HepG2 (cell line): ENCODE data around the gene MTMR10. TPM values are rescaled to one million over a fixed set of nuclear protein-coding genes. Genes with fewer than 3 reads are reported as not detected.

Experiments
- ATAC-seq: fragments of 200-7000 bp; cut with Tn5 transposase; 3 replicates; pipeline ENCODE4 v1.9.1; 2020; ENCODE audit warnings: mild to moderate bottlenecking, moderate library complexity
- BruUV-seq: library from RNA; stranded (reverse); fragments of 400-500 nt; replicated peaks from 2 replicates; lab custom pipeline; 2021; lab: Mats Ljungman, UMichigan
- CTCF ChIA-PET: fragments of 300-600 bp; formaldehyde crosslinking; extraction: SDS; loops from one replicate; lab custom pipeline; 2021; ENCODE audit warnings: low total read pairs, inconsistent platforms, low intra/inter-chr PET ratio; lab: Yijun Ruan, JAX
- POLR2A ChIA-PET: fragments of 350-600 bp; sonication (Branson Sonifier 250); formaldehyde crosslinking; loops from one replicate; lab custom pipeline; 2020; ENCODE audit warnings: antibody characterized with exemption, inconsistent platforms; lab: Yijun Ruan, JAX
- DNase-seq: peaks from one replicate; pipeline ENCODE4 v3.0.0-alpha.2; 2015; ENCODE audit warnings: low spot score
- FAIRE-seq: peaks from 3 replicates; lab custom pipeline; 2011; peaks lifted over from hg19 to GRCh38; lab: Jason Lieb, UNC
- H2AFZ ChIP-seq: one replicate; pipeline ENCODE4 v1.6.1; 2011; ENCODE audit warnings: low read length, inconsistent platforms
- H3K27ac ChIP-seq: fragments of 300-600 bp; 3 replicates; pipeline ENCODE4 v1.8.0; 2011; ENCODE audit warnings: mixed run types, mild to moderate bottlenecking, mixed read lengths, low read length, inconsistent platforms; ENCODE audit not compliant: insufficient read depth; ENCODE audit errors: extremely low read length
- H3K27me3 ChIP-seq, 2 experiments: fragments of 200-600 bp in 1 of 2; 2 replicates in 1 of 2; 3 replicates in 1 of 2; pipeline versions ENCODE4 v1.6.0 to v1.8.0; 2011; ENCODE audit warnings: low read length in 2 of 2, mild to moderate bottlenecking in 2 of 2, moderate library complexity in 2 of 2, inconsistent platforms in 1 of 2; ENCODE audit not compliant: insufficient read depth in 2 of 2, control insufficient read depth in 1 of 2
- H3K36me3 ChIP-seq, 2 experiments: fragments of 200-600 bp in 1 of 2; replicated peaks in 1 of 2; 2 replicates in 1 of 2; 3 replicates in 1 of 2; pipeline versions ENCODE4 v1.5.1 to v1.8.0; 2011; ENCODE audit warnings: low read length in 2 of 2, inconsistent platforms in 1 of 2; ENCODE audit not compliant: insufficient read depth in 2 of 2, control insufficient read depth in 1 of 2
- H3K4me1 ChIP-seq: 2 replicates; pipeline ENCODE4 v1.5.1; 2012; ENCODE audit warnings: low read length, inconsistent platforms; ENCODE audit not compliant: insufficient read depth
- H3K4me2 ChIP-seq: 2 replicates; pipeline ENCODE4 v1.6.0; 2011; ENCODE audit warnings: low read depth, low read length, inconsistent platforms
- H3K4me3 ChIP-seq, 3 experiments: fragments of 200-600 bp in 1 of 3; sonication (generic), shearing (Covaris generic) in 1 of 3; replicated peaks in 1 of 3; 2 replicates each; pipeline ENCODE4 v1.5.1; 2011 to 2016; ENCODE audit warnings: low read length in 3 of 3, inconsistent platforms in 2 of 3, low read depth in 2 of 3, mild to moderate bottlenecking in 2 of 3, control low read depth in 1 of 3, mixed read lengths in 1 of 3; ENCODE audit not compliant: insufficient read depth in 1 of 3
- H3K79me2 ChIP-seq: one replicate; pipeline ENCODE4 v1.6.1; 2011; ENCODE audit warnings: low read length, inconsistent platforms; ENCODE audit not compliant: insufficient read depth
- H3K9ac ChIP-seq: 2 replicates; pipeline ENCODE4 v1.6.0; 2011; ENCODE audit warnings: mild to moderate bottlenecking, low read depth, low read length, inconsistent platforms; ENCODE audit not compliant: insufficient read depth
- H3K9me3 ChIP-seq: 2 replicates; pipeline ENCODE4 v1.5.1; 2012; ENCODE audit warnings: mild to moderate bottlenecking, low read length
- H4K20me1 ChIP-seq: 2 replicates; pipeline ENCODE4 v1.6.0; 2011; ENCODE audit warnings: inconsistent platforms, mild to moderate bottlenecking, low read length, moderate library complexity; ENCODE audit not compliant: insufficient read depth
- CCDC6 ChIP-seq: sonication (generic); formaldehyde crosslinking; IDR thresholded peaks from 2 replicates; pipeline ENCODE4 v1.8.1; 2022; ENCODE audit warnings: mild to moderate bottlenecking, missing genetic modification reagents, moderate library complexity
- MEF2D ChIP-seq: sonication (generic); formaldehyde crosslinking; IDR thresholded peaks from 2 replicates; pipeline ENCODE4 v1.5.1; 2020; ENCODE audit warnings: mild to moderate bottlenecking, missing genetic modification reagents
- NRL ChIP-seq: sonication (generic); formaldehyde crosslinking; IDR thresholded peaks from 2 replicates; pipeline ENCODE4 v1.5.0; 2020; ENCODE audit warnings: missing genetic modification reagents, mild to moderate bottlenecking, moderate library complexity, borderline replicate concordance
- PCBP1 ChIP-seq: fragments of 200-400 bp; formaldehyde crosslinking; IDR thresholded peaks from 2 replicates; pipeline ENCODE4 v1.6.1; 2017; ENCODE audit warnings: mild to moderate bottlenecking, low read depth, low read length, borderline replicate concordance
- PHF5A ChIP-seq: IDR thresholded peaks from one replicate; pipeline ENCODE4 v1.6.1; 2018; ENCODE audit warnings: low read depth, missing genetic modification reagents; ENCODE audit not compliant: unreplicated experiment
- RBM39 ChIP-seq: fragments of 200-400 bp; formaldehyde crosslinking; IDR thresholded peaks from one replicate; pipeline ENCODE4 v1.6.1; 2018; ENCODE audit warnings: antibody characterized with exemption, mild to moderate bottlenecking, low read depth, low read length; ENCODE audit not compliant: poor library complexity, severe bottlenecking
- YY1 ChIP-seq: IDR thresholded peaks from 2 replicates; pipeline ENCODE4 v1.6.1; 2011; ENCODE audit warnings: low read length, low read depth, moderate library complexity, mild to moderate bottlenecking; ENCODE audit not compliant: insufficient read depth, insufficient replicate concordance
- ZNF224 ChIP-seq: sonication (generic); formaldehyde crosslinking; IDR thresholded peaks from 2 replicates; pipeline ENCODE4 v1.5.0; 2020; ENCODE audit warnings: mild to moderate bottlenecking, missing genetic modification reagents
- ZNF451 ChIP-seq: sonication (generic); formaldehyde crosslinking; IDR thresholded peaks from 2 replicates; pipeline ENCODE4 v1.5.0; 2020; ENCODE audit warnings: mild to moderate bottlenecking, missing genetic modification reagents
- ZNF557 ChIP-seq: sonication (generic); formaldehyde crosslinking; IDR thresholded peaks from 2 replicates; pipeline ENCODE4 v1.4.0; 2020; ENCODE audit warnings: missing genetic modification reagents
- ZNF766 ChIP-seq: sonication (generic); formaldehyde crosslinking; IDR thresholded peaks from 2 replicates; pipeline ENCODE4 v1.5.0; 2020; ENCODE audit warnings: missing genetic modification reagents, borderline replicate concordance
- WGBS: methylation state at CpG from one replicate; pipeline ENCODE4 v1.1.6; 2017; ENCODE audit warnings: low lambda C conversion rate; 5-methylcytosine and 5-hydroxymethylcytosine counted together
- in situ Hi-C: cut with HindIII; loops from 2 replicates; pipeline ENCODE4 v1.10.0; 2017; ENCODE audit warnings: low pct_unique_long_range_greater_than_20kb; ENCODE audit not compliant: extremely low pct_ligation_motif_present
- intact Hi-C: fragments of 100-400 bp; cut with micrococcal nuclease; formaldehyde crosslinking; loops from one replicate; pipeline ENCODE4 v1.10.0; 2022; ENCODE audit not compliant: unreplicated experiment
- polyA plus RNA-seq, 8 experiments: library from polyadenylated mRNA; depleted of rRNA in 3 of 8; stranded (reverse) in 7 of 8; unstranded in 1 of 8; fragments of >200 nt; fragmentation: Illumina TruSeq in 4 of 8; extraction: Trizol in 4 of 8; gene quantifications; 2 replicates each; pipeline versions ENCODE4 v1.2.1 to v1.2.3, GENCODE V29; 2011 to 2016; ENCODE audit warnings: low read depth in 4 of 8, missing spikeins in 1 of 8, mixed read lengths in 1 of 8; ENCODE audit not compliant: insufficient read depth in 1 of 8
- total RNA-seq, 5 experiments: library from RNA; depleted of rRNA; stranded (reverse); fragments of >200 nt; fragmentation: Illumina TruSeq; extraction: Trizol; gene quantifications; 2 replicates each; pipeline ENCODE4 v1.2.3, GENCODE V29; 2016; ENCODE audit warnings: low read depth in 1 of 5
- TF ChIP-seq, protein P1 (sequence below): sonication (generic); formaldehyde crosslinking; IDR thresholded peaks from 2 replicates; pipeline ENCODE4 v1.4.0; 2020; ENCODE audit warnings: missing genetic modification reagents

Gene MTMR10
- total and polyA plus RNA-seq, 2 of the 13 experiments (the other 11 are each of a cell fraction or from before 2014, with no cell fraction given): 10.2 to 17.4 TPM

DNA sequence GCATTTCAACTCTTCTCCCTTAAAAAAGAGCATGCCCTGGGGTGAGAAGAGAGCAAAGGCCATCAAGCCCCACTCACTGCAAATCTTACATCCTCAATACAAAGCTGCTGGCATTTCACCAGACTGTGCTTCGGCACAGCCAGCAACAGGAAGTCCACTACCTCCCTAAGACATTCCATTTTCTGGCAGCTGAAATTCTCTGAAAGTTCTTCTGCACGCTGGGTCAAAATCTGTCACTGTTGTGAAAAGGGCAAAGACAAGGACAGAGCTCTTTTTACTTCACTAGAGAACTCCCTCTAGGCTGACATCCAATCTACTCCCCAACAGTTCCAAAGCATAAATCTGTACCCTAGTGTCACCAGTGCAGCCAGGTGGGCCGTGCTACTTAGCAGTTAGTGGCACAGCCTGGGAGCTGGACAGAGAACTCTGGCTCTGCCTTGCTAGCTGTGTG lies 6.3 kb downstream of the MTMR10 start:
- Histone ChIP-seq H3K36me3 (peaks cover 13 to 35% of the 10 kb centered on the region in 2 experiments), H2AFZ (no peak overlapping the region), H4K20me1 (no peaks in the 10 kb centered on the region; the same call in 1 of the 2 replicates), H3K9ac (no peak overlapping the region), H3K27me3 (no peaks in the 10 kb centered on the region), H3K4me1 (peaks cover 55% of the 10 kb centered on the region), H3K9me3 (no peaks in the 10 kb centered on the region), H3K27ac (no peak overlapping the region), H3K79me2 (peaks cover 52% of the 10 kb centered on the region), H3K4me2 (no peak overlapping the region), H3K4me3 (no peak overlapping the region)
- intact Hi-C loops (no loop called here), in situ Hi-C loops (loop anchor here (25.0 kb wide), 1 partner anchor 152 kb away; no protein-coding TSS in a partner anchor)
- ATAC-seq (no peak), FAIRE-seq (no peak), DNase-seq (no peak)
- 93% methylated on average over 3 of the region's 3 CpGs for WGBS
- TF ChIP-seq NRL: no peak
- CTCF ChIA-PET: no interaction called here
- POLR2A ChIA-PET: no interaction called here
- BruUV-seq: no TSS peak

DNA sequence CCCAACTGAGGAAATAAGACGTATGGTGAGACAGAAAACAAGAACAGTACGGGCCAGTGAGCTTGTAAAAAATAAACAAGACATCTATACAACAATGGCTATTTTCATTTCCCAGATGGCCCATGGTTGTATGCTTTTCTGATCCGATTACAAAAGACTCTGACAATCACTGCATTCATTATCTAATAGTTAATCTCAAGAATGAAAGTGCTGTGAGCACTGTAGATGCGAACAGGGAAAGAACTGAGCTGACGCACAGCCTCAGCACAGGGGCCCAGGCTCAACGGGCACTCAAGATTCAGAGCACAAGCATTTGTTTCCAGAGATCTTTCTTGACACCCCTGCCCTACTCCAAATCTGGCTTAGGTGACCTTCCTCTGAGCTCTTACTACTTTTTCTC lies 6.9 kb downstream of the MTMR10 start:
- peaks cover 50% of the 10 kb centered on the region for H3K4me1 ChIP-seq
- peaks cover 14 to 36% of the 10 kb centered on the region in 2 experiments for H3K36me3 ChIP-seq
- POLR2A ChIA-PET: no interaction called here
- H3K27me3 ChIP-seq: no peaks in the 10 kb centered on the region
- ATAC-seq (no peak), DNase-seq (no peak), FAIRE-seq (no peak)
- in situ Hi-C loops (loop anchor here (25.0 kb wide), 1 partner anchor 153 kb away; no protein-coding TSS in a partner anchor), intact Hi-C loops (no loop called here)
- H3K27ac ChIP-seq: no peak overlapping the region
- no peak overlapping the region for H3K9ac ChIP-seq
- CTCF ChIA-PET: no interaction called here
- peaks cover 53% of the 10 kb centered on the region for H3K79me2 ChIP-seq
- WGBS: 89% methylated on average over 6 of the region's 6 CpGs
- no peaks in the 10 kb centered on the region; the same call in 1 of the 2 replicates for H4K20me1 ChIP-seq
- no peak overlapping the region for H3K4me2 ChIP-seq
- H3K9me3 ChIP-seq: no peaks in the 10 kb centered on the region
- BruUV-seq: no TSS peak
- H2AFZ ChIP-seq: no peak overlapping the region
- H3K4me3 ChIP-seq: no peak overlapping the region
- TF ChIP-seq MEF2D (CRISPR knock-in tag) (no peak), CCDC6 (CRISPR knock-in tag) (no peak), ZNF557 (CRISPR knock-in tag) (no peak), YY1 (no peak), ZNF224 (no peak), ZNF451 (CRISPR knock-in tag) (no peak), PHF5A (no peak), RBM39 (no peak), ZNF766 (CRISPR knock-in tag) (no peak), PCBP1 (no peak)
- TF ChIP-seq, protein P1, sequence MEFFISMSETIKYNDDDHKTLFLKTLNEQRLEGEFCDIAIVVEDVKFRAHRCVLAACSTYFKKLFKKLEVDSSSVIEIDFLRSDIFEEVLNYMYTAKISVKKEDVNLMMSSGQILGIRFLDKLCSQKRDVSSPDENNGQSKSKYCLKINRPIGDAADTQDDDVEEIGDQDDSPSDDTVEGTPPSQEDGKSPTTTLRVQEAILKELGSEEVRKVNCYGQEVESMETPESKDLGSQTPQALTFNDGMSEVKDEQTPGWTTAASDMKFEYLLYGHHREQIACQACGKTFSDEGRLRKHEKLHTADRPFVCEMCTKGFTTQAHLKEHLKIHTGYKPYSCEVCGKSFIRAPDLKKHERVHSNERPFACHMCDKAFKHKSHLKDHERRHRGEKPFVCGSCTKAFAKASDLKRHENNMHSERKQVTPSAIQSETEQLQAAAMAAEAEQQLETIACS (CRISPR knock-in tag): no peak
